Peyer's patch (tissue), 4 donors: Measurements from ENCODE around the gene MUC5B.

Experiments used
- POLR2A ChIP-seq, 2 donors: fragments of 450-650 bp; IDR thresholded peaks; one replicate each; pipeline ENCODE4 v1.5.1; 2017; ENCODE audit warnings: antibody characterized with exemption in 2 of 2, mild to moderate bottlenecking in 2 of 2, moderate library complexity in 2 of 2
- TF ChIP-seq, protein P1 (sequence below), 6 experiments: fragments of 450-650 bp in 4 of 6; fragments of 200-600 bp in 2 of 6; sonication (generic) in 1 of 6; IDR thresholded peaks; one replicate each; pipeline ENCODE4 v1.5.1; 2017 to 2019; ENCODE audit warnings: antibody characterized with exemption in 6 of 6, mild to moderate bottlenecking in 3 of 6, moderate library complexity in 1 of 6

DNA sequence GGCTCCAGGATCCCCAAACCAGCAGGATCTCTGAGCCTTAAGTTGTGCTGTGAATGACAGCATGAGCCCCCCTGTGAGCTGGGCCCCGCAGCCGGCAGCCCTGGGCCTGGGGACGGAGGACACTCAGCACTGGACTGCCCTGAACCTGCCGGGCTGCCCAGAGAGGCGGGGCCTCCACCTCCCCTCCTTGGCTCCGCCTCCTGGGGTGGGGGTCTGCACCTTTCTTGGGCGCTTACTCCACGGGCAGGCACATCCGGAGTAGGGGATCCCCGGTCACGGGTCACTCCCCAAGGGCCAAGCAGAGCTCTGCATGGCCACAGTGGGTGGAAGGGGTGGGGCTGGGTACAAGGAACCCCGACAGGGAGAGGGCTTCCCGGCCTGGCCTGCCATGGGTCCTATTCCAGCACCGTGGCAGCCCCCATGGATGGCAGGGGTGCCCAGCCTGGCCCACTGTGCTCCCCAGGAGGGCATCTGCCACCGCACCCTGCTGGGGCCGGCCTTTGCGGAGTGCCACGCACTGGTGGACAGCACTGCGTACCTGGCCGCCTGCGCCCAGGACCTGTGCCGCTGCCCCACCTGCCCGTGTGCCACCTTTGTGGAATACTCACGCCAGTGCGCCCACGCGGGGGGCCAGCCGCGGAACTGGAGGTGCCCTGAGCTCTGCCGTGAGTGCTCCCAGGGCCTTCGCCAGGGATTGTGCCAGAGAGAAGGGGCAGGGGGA lies 5.4 kb downstream of the MUC5B start:
- TF ChIP-seq, protein P1, sequence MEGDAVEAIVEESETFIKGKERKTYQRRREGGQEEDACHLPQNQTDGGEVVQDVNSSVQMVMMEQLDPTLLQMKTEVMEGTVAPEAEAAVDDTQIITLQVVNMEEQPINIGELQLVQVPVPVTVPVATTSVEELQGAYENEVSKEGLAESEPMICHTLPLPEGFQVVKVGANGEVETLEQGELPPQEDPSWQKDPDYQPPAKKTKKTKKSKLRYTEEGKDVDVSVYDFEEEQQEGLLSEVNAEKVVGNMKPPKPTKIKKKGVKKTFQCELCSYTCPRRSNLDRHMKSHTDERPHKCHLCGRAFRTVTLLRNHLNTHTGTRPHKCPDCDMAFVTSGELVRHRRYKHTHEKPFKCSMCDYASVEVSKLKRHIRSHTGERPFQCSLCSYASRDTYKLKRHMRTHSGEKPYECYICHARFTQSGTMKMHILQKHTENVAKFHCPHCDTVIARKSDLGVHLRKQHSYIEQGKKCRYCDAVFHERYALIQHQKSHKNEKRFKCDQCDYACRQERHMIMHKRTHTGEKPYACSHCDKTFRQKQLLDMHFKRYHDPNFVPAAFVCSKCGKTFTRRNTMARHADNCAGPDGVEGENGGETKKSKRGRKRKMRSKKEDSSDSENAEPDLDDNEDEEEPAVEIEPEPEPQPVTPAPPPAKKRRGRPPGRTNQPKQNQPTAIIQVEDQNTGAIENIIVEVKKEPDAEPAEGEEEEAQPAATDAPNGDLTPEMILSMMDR (IDR thresholded peaks at IDR 0.05): no peak
- TF ChIP-seq POLR2A (IDR thresholded peaks at IDR 0.05): no peak
